ENCODE data around the gene MRTFA.
"Not testable (repeated sequence)": the region's sequence is repeated elsewhere in the genome, so short reads cannot be mapped to it uniquely, and the experiment has no call there.

MRTFA gene

GRCh38 chr22:40636380-40637182, at the start of gene MRTFA:
Gene MRTFA, minus strand, starts transcription at chr22:40636719.
- peak; percentile 99 for DNase-seq (ENCODE audit: low read depth)

DNA sequence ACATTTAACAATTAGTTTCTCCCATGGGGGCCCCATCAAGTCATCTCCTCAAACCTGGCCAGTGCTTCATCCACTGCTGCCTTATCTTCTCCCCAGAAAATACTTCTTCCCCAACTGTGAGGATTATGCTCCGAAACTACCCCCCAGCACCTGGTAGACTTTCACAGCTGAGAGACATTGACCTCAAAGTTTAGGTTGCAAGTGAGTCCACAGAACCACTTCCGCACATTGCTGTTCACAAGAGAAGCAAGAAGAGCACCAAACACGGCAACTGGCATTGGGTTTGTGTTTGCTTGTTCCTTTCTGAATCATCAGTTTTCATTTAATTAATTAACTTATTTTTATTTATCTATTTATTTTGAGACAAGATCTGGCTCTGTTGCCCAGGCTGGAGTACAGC, 48.9 kb upstream of the MRTFA start:
- no peak for DNase-seq (ENCODE audit: low read depth)

DNA sequence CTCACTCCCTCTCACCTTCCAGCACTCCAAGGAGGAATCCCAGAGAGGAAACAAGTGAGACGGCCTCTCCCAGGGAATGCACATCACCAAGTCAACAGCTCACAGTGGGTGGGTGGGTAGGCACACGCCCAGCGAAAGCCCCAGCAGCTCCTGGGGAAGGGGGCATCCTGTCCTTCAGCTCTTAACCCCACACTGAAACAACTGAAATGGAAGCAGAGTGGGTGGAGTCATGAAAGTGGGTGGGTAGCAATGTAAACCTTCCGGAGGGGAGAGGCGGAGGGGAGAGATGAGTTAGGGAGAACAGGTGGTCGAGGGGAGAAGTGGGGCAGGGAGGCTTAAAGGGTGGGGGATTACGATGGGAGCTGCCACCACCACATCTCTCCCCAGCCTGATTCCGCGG, 48.2 kb upstream of the MRTFA start:
- no peak for DNase-seq (ENCODE audit: low read depth)

DNA sequence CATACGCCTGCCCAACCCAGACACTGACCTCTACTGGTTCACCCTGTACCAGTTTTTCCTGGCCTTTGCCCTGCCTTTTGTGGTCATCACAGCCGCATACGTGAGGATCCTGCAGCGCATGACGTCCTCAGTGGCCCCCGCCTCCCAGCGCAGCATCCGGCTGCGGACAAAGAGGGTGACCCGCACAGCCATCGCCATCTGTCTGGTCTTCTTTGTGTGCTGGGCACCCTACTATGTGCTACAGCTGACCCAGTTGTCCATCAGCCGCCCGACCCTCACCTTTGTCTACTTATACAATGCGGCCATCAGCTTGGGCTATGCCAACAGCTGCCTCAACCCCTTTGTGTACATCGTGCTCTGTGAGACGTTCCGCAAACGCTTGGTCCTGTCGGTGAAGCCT, 44.9 kb upstream of the MRTFA start:
- no peak for DNase-seq (ENCODE audit: low read depth)

- DNase-seq (ENCODE audit: low read depth) = no peak
These were observed 44.3 kb upstream of the MRTFA start for GRCh38 chr22:40680819-40681183.

GRCh38 chr22:40679964-40680818, 43.7 kb upstream of the MRTFA start:
- no peak for DNase-seq (ENCODE audit: low read depth)

DNA sequence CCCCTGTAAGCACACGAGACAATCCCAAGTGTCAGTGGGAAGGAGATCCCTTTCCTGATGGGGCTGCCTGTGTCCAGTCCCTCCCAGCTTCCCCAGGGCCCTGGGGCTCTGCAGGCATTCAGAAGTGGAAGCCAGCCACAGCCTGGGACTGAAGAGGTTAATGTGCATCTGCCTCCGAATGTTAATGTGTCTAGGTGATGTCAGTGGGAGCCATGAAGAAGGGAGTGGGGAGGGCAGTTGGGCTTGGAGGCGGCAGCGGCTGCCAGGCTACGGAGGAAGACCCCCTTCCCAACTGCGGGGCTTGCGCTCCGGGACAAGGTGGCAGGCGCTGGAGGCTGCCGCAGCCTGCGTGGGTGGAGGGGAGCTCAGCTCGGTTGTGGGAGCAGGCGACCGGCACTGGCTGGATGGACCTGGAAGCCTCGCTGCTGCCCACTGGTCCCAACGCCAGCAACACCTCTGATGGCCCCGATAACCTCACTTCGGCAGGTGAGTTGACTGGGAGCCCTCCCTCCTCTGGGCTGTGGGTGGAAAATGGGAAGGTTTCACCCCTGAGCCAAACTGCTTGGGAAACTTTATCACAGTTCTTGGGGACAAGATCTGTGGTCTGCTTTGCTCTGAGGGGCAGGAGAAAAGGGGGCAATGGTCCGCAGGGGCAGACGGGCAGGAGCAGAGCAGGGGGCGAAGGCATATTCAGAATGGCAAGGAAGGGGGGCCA, 42.9 kb upstream of the MRTFA start, which contains the start of gene MCHR1:
MCHR1 (plus strand) TSS at position 236 of the 715 bp plus-strand sequence; CDS start at position 405, 169 bp downstream.
- no peak for DNase-seq (ENCODE audit: low read depth)

GRCh38 chr22:40678493-40679248, 42.2 kb upstream of the MRTFA start:
- DNase-seq (ENCODE audit: low read depth) = no peak

DNA sequence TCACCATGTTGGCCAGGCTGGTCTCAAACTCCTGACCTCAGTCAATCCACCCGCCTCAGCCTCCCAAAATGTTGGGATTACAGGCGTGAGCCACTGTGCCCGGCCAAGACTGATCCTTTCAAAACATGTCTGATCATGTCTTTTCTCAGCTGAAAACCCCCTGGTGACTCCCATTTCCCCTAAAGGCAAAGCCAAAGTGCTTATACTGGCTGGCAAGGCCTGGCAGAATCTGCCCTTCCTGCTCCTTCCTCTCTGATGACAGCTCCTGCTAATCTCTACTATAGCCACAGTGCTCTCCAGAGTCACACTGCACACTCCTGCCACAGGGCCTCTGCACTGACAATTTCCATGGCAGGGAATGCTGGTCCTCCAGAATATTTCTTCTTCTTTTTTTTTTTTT, 40.1 kb upstream of the MRTFA start:
- no peak for DNase-seq (ENCODE audit: low read depth)

GRCh38 chr22:40676166-40676565, 39.6 kb upstream of the MRTFA start:
- DNase-seq (ENCODE audit: low read depth) = not testable (repeated sequence)

DNA sequence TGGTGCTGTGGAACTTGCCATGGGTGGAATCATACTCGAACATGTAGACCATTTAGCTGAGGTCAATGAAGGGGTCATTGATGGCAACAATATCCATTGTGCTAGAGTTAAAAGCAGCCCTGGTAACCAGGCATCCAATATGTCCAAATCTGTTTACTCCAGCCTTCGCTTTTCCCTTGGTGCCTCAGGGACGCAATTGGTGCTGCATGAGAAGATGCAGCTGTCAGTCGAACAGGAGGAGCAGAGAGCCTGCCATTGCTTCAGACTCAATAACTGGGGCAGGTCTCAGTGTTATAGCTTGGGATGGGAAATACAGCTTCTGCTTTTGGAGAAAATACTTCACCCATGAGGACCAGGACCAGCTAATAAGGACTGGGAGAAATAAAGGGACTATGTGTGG, 37.8 kb upstream of the MRTFA start:
- no peak for DNase-seq (ENCODE audit: low read depth)

DNA sequence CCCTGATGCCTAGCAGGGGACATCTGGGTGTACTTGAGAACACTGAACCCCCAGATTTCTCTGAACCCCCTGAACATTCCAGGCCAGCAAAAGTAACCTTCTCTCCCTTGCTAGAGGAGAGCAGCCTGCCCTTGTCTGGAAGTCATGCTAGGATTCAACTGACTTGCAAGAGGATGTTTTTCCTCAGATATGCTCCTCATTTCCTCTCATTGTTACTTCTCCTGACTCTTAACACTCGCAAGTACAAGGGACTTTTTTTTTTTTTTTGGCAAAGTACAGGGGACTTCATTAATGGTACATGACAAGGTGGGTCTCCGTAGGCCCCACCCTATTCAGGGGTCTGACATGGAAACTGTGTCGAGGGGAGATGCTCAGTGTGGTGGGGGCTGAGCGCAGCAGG, 36.5 kb upstream of the MRTFA start:
- DNase-seq (ENCODE audit: low read depth) = no peak

DNA sequence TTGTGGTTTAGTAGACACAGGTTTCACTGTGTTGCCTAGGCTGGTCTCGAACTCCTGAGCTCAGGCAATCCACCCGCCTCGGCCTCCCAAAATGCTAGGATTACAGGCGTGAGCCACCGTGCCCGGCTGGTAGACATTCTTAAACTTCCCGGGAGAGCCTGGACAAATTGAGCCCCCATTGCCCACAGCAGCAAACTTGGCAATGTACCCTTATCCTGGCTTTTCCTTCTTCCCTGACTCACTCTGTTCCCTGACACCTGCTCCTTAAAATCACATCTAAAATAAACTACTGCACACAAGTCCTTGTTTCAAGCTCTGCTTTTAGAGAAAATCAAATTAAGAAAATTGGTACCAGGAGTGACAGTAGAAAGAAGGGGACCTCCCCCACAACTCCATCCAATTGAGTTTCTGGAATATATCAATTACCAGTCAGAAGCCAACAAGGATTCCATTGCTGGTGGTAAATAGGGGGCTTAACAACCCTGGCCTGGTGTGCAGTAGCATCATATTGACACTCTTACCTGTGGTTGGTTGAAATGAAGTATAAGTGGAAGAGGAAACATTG, 35.4 kb upstream of the MRTFA start:
- DNase-seq (ENCODE audit: low read depth) = no peak

- DNase-seq (ENCODE audit: low read depth) = no peak
These were observed 34.9 kb upstream of the MRTFA start for GRCh38 chr22:40671369-40671768.

DNA sequence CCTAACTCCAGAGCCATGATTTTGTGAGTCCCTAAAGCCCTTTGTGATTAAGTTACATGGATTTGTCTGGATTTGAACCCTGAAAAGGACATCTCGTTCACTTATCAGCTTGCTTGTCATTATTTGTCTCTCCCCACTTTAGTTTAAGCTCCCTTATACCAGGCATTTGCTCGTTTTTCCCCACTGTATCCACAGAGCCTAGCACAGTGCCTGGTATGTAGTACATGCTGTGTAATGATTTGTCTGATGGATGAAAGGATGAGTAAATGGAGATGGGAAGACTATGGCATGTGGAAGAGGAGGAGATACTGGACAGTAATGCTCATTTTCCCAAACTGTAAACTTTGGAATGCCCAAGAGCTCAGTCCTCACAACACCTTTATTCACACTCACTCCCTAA, 33.5 kb upstream of the MRTFA start:
- DNase-seq (ENCODE audit: low read depth) = no peak

- no peak for DNase-seq (ENCODE audit: low read depth)
These were observed 32.3 kb upstream of the MRTFA start for GRCh38 chr22:40668611-40669411.

DNA sequence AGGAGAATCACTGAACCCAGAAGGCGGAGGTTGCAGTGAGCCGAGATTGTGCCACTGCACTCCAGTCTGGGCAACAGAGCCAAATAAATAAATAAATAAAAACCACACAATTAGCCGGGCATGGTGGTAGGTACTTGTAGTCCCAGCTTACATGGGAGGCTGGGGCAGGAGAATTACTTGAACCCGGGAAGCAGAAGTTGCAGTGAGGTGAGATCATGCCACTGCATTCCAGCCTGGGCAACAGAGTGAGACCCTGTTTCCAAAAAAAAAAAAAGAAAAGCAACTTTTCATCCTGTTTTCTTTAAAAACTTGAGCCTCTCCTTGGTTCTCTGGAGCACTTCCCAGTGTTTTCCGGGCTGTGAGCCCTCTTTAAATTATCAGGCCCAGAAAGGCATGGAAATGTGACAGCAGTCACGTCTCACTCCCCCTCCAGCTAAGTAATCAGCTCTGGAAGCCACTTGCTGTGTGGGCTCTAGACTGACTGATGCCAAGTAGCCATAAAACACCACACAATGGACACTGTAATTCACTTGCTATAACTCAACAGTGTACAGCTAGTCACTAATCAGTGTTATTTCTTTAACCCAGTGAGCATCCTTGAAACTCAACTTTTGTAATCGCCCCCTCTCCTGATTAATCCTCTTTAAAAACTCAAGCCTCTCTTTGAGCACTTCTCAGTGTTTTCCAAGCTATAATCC, 29.8 kb upstream of the MRTFA start:
- DNase-seq (ENCODE audit: low read depth) = no peak

- DNase-seq (ENCODE audit: low read depth) = no peak
These were observed 28.8 kb upstream of the MRTFA start for GRCh38 chr22:40665312-40665711.

- no peak for DNase-seq (ENCODE audit: low read depth)
These were observed 25.2 kb upstream of the MRTFA start for GRCh38 chr22:40661671-40662070.

DNA sequence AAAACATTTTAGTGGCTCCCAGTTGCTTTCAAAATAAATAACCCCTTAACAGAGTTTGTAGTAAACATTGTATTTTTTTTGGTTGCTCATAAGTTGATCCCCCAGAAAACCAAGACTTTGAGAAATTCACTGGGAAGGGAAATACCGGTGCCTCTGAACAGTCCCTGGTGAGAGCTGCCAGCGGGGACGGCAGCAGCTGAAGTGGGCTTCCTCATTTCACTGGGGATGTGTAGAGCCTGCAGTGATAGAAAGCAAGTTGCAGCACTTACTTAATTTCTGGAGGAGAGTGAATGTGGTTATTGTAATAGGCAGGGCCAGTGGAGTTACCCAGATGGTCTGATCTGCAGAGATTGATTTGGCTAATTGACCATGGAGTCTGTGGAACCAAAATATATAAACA, 24.2 kb upstream of the MRTFA start:
- DNase-seq (ENCODE audit: low read depth) = no peak
